Activated T-cell treated with anti-CD3 and anti-CD28 coated beads, Interleukin-2, amount 50 U/mL, for 24 hours (primary cell): ENCODE data around the gene KRTAP12-1.
"Not testable (repeated sequence)": the region's sequence is repeated elsewhere in the genome, so short reads cannot be mapped to it uniquely, and the experiment has no call there.

Experiments
- DNase-seq: peaks from one replicate; pipeline ENCODE4 v3.0.0-alpha.2; 2020
- H3K27ac Mint-ChIP-seq: 2 replicates; pipeline ENCODE4 v1.8.0; 2020; ENCODE audit warnings: mild to moderate bottlenecking, mixed read lengths
- H3K27me3 Mint-ChIP-seq: 2 replicates; pipeline ENCODE4 v1.8.0; 2020; ENCODE audit warnings: mixed read lengths
- H3K36me3 Mint-ChIP-seq: 2 replicates; pipeline ENCODE4 v1.8.0; 2020; ENCODE audit warnings: low read depth, mixed read lengths
- H3K4me1 Mint-ChIP-seq: 2 replicates; pipeline ENCODE4 v1.8.0; 2020; ENCODE audit warnings: low read depth, mixed read lengths
- H3K4me3 Mint-ChIP-seq: 2 replicates; pipeline ENCODE4 v1.8.0; 2020; ENCODE audit warnings: mild to moderate bottlenecking, moderate library complexity, mixed read lengths
- H3K9me3 Mint-ChIP-seq: 2 replicates; pipeline ENCODE4 v1.8.0; 2020; ENCODE audit warnings: mixed read lengths

The KRTAP12-1 gene

GRCh38 chr21:44697172-44697810 is 15.3 kb upstream of the KRTAP12-1 start, which contains the start of gene KRTAP10-12:
Gene KRTAP10-12 (plus strand): TSS chr21:44697172. CDS start chr21:44697202, 30 bp downstream.
- not testable (repeated sequence) for H3K4me1 Mint-ChIP-seq, H3K27ac Mint-ChIP-seq, DNase-seq, H3K36me3 Mint-ChIP-seq, H3K9me3 Mint-ChIP-seq, H3K4me3 Mint-ChIP-seq
- H3K27me3 Mint-ChIP-seq: peaks cover 49% of the 10 kb centered on the region

GRCh38 chr21:44696572-44696971 is 14.6 kb upstream of the KRTAP12-1 start:
- Mint-ChIP-seq H3K27me3 (peaks cover 44% of the 10 kb centered on the region), H3K4me1 (peaks cover 9% of the 10 kb centered on the region), H3K9me3 (peaks cover 10% of the 10 kb centered on the region), H3K36me3 (no peaks in the 10 kb centered on the region), H3K27ac (no peak overlapping the region), H3K4me3 (no peak overlapping the region)
- DNase-seq: no peak

- H3K9me3 Mint-ChIP-seq: peaks cover 10% of the 10 kb centered on the region
- H3K27ac Mint-ChIP-seq: no peak overlapping the region
- no peak for DNase-seq
- no peaks in the 10 kb centered on the region for H3K36me3 Mint-ChIP-seq
- peaks cover 34% of the 10 kb centered on the region for H3K27me3 Mint-ChIP-seq
- peaks cover 14% of the 10 kb centered on the region for H3K4me1 Mint-ChIP-seq
- H3K4me3 Mint-ChIP-seq: no peak overlapping the region
These were observed 13.7 kb upstream of the KRTAP12-1 start for GRCh38 chr21:44695641-44696040.

DNA sequence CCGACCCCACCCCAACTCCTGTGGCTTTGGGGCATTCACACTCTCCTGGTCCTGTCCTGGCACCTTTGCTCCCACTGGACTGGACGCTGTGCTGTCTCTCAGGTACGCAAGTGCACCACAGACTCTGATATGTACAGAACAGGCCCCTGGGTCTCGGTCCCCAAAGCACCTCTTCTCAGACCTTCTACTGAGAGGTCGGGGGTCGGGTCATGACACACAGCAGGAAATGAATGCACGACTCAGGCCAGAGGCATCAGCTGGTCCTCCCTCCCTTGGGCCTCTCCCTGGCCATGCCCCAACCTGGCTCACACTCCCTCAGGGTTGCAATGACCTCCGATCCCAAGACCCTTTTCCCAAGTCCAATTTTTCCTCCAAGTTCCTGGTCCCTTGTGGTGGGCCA is 13.2 kb upstream of the KRTAP12-1 start:
- peaks cover 31% of the 10 kb centered on the region for H3K27me3 Mint-ChIP-seq
- no peaks in the 10 kb centered on the region for H3K36me3 Mint-ChIP-seq
- no peak overlapping the region for H3K4me3 Mint-ChIP-seq
- peaks cover 14% of the 10 kb centered on the region for H3K4me1 Mint-ChIP-seq
- H3K27ac Mint-ChIP-seq: no peak overlapping the region
- DNase-seq: no peak
- peaks cover 10% of the 10 kb centered on the region for H3K9me3 Mint-ChIP-seq

DNA sequence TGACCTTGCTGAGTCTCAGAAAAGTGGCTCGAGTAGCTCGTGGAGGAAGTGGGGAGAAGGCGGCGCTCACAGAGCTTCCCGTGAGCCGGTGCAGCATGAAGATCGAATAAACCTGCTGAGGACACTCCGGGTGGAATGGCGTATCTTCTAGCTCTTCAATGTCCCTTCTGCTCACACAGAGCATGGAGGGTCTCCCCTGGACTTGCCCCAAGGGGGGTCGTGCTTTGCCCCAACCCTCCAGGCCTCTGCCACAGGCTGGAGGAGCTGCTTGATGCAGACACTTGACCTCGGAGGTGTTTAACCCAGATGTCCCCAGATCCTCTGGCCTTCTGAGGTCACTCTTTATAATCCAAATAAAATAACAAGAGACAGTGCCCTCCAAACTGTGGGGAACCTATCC is 12.8 kb upstream of the KRTAP12-1 start:
- H3K27me3 Mint-ChIP-seq: peaks cover 27% of the 10 kb centered on the region

DNA sequence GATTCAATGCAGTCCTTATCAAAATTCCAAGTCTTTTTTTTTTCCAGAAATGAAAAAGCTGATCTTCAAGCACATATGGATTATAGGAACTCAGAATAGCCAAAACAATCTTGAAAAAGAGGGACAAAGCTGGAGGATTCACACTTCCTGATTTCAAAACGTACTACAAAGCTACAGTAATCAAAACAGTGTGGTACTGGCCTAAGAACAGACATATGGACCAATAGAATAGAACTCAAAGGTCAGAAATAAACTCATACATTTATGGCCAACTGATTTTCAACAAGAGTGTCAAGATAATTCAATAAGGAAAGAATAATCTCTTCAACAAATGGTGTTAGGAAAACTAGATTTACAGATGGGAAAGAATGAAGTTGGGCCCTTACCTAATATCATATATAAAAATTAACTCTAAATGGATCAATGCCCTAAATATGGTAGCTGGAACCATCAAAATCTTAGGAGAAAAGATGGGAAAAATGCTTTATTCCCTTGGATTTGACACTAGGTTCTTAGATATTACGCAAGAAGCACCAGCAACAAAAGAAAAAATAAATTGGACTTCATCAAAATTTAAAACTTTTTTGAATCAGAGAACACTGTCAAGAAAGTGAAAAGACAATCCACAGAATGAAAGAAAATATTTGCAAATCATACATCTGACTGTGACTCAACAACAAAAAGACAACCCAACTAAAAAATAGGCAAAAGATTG is 11.0 kb upstream of the KRTAP12-1 start:
- no peak overlapping the region for H3K27ac Mint-ChIP-seq

More for the DNA sequence above, 12.8 kb upstream of the KRTAP12-1 start:
- Mint-ChIP-seq H3K36me3 (no peaks in the 10 kb centered on the region), H3K4me1 (peaks cover 14% of the 10 kb centered on the region), H3K9me3 (peaks cover 10% of the 10 kb centered on the region), H3K27ac (no peak overlapping the region), H3K4me3 (no peak overlapping the region)
- DNase-seq: no peak

DNA sequence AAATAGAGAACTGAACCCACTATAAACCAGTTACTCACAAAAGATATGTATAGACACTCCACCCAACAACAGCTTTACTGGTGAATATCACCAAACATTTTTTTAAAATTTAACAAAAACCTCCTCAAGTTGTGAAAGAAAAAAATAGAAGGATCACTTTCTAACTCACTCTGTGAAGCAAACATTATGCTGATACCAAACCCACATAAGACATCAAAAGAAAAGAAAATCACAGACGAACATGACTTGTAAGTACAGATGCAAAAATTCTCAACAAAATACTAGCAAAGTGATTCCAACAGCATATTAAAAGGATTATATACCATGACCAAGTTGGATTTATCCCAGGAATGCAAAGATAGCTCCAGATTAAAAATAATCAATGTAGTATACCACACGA is 9.7 kb upstream of the KRTAP12-1 start:
- DNase-seq: no peak
- H3K27ac Mint-ChIP-seq: no peak overlapping the region
- H3K9me3 Mint-ChIP-seq: peaks cover 10% of the 10 kb centered on the region
- H3K27me3 Mint-ChIP-seq: peaks cover 1% of the 10 kb centered on the region
- no peaks in the 10 kb centered on the region for H3K36me3 Mint-ChIP-seq
- H3K4me1 Mint-ChIP-seq: peaks cover 15% of the 10 kb centered on the region
- no peak overlapping the region for H3K4me3 Mint-ChIP-seq

More for the DNA sequence above, 11.0 kb upstream of the KRTAP12-1 start:
- Mint-ChIP-seq H3K4me3 (no peak overlapping the region), H3K27me3 (peaks cover 12% of the 10 kb centered on the region), H3K9me3 (peaks cover 10% of the 10 kb centered on the region), H3K4me1 (peaks cover 14% of the 10 kb centered on the region), H3K36me3 (no peaks in the 10 kb centered on the region)
- no peak for DNase-seq

- DNase-seq, H3K36me3 Mint-ChIP-seq, H3K27me3 Mint-ChIP-seq, H3K4me3 Mint-ChIP-seq, H3K27ac Mint-ChIP-seq: not testable (repeated sequence)
- H3K9me3 Mint-ChIP-seq: peaks cover 10% of the 10 kb centered on the region
- peaks cover 19% of the 10 kb centered on the region for H3K4me1 Mint-ChIP-seq
These were observed 7.8 kb upstream of the KRTAP12-1 start for GRCh38 chr21:44689740-44690139.

DNA sequence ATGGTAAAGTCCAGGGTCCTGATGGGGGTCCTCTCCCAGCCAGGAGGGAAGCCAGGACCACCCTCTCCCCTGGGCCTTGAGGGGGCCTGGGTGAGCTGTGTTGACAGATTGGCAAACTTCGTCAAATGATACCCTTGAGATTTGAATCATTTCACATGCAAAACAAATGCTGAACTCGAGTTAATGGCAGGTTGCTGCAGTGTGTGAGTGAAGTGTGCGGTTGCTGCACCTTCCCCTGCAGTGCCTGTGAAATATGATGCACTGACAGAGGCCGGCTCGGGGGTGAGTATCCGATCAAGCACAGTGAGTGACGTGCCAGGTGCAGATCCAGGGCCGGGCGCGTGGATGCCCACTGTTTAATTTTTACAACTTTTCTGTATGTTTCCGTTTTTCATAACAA is 5.7 kb upstream of the KRTAP12-1 start:
- Mint-ChIP-seq H3K4me3 (no peak overlapping the region), H3K36me3 (no peaks in the 10 kb centered on the region), H3K27me3 (peaks cover 7% of the 10 kb centered on the region), H3K27ac (no peak overlapping the region), H3K9me3 (peaks cover 4% of the 10 kb centered on the region), H3K4me1 (peaks cover 16% of the 10 kb centered on the region)
- DNase-seq: no peak

GRCh38 chr21:44686843-44687561 is 5.0 kb upstream of the KRTAP12-1 start:
- Mint-ChIP-seq H3K4me3 (no peak overlapping the region), H3K27ac (no peak overlapping the region), H3K9me3 (no peaks in the 10 kb centered on the region), H3K27me3 (peaks cover 7% of the 10 kb centered on the region), H3K36me3 (no peaks in the 10 kb centered on the region), H3K4me1 (peaks cover 16% of the 10 kb centered on the region)
- DNase-seq: no peak

DNA sequence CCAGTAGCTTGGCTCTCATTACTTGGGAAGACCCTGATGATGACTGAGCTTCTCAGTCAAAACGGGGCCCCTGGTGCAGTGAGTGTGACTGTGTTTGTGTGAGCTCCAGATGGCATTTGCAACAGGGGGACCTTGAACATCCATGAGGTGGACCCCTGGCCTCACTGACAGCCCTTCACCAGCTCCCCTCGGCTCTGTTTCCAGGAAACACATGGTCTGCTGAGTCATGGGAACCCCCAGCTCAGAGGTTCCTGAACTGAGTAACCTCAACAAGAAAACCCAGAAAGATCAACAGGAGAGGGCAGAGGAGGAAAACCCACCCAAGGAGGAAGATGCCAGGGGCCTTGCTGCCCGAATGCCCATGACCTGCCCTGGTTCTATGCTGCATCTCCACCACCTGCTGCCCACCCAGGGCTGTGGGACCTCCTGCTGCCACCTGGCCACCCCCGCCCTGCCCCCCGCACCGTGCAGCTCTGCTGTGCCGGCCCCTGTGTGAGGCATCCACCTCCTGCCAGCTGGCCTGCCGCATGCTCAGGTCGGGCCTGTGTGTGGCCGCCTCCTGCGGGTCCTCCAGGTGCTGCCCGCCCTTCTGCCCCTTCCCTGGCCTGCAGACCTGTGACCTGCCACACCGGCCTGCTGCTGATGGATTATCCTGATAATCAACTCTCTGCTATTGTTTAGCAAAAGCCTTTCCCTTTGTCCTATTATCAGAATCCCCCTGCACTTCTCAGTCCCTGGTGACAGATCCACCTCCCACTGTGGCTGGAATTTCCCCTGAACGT is 4.2 kb upstream of the KRTAP12-1 start:
- H3K4me3 Mint-ChIP-seq: no peak overlapping the region
- no peak overlapping the region for H3K27ac Mint-ChIP-seq
- H3K27me3 Mint-ChIP-seq: peaks cover 7% of the 10 kb centered on the region
- H3K36me3 Mint-ChIP-seq: no peaks in the 10 kb centered on the region
- H3K4me1 Mint-ChIP-seq: peaks cover 8% of the 10 kb centered on the region
- DNase-seq: no peak
- H3K9me3 Mint-ChIP-seq: no peaks in the 10 kb centered on the region

GRCh38 chr21:44685050-44685449 is 3.1 kb upstream of the KRTAP12-1 start:
- not testable (repeated sequence) for H3K9me3 Mint-ChIP-seq, DNase-seq, H3K27me3 Mint-ChIP-seq, H3K36me3 Mint-ChIP-seq, H3K27ac Mint-ChIP-seq, H3K4me3 Mint-ChIP-seq, H3K4me1 Mint-ChIP-seq

DNA sequence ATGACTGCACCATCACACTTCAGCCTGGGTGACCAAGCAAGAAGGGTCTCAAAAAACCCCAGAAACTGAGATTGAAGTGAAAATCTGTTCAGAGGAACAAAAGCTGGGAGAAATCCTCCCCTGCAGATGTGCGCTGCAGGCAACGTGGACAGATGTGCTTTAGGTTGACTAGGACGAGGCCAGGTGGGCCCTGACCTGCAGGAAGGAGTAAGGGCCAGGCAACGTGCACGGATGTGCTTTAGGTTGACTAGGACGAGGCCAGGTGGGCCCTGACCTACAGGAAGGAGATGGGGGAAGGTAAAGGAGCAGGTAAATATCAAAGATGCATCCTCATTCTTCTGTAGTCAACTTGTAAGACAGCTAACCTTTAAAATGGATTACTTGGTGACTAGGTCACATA is 2.5 kb upstream of the KRTAP12-1 start:
- Mint-ChIP-seq H3K4me1 (peaks cover 7% of the 10 kb centered on the region), H3K36me3 (no peaks in the 10 kb centered on the region), H3K9me3 (no peaks in the 10 kb centered on the region), H3K27ac (no peak overlapping the region), H3K4me3 (no peak overlapping the region), H3K27me3 (peaks cover 7% of the 10 kb centered on the region)
- DNase-seq: no peak

- no peak for DNase-seq
- peaks cover 7% of the 10 kb centered on the region for H3K4me1 Mint-ChIP-seq
- peaks cover 7% of the 10 kb centered on the region for H3K27me3 Mint-ChIP-seq
These were observed 2.1 kb upstream of the KRTAP12-1 start for GRCh38 chr21:44684077-44684476.

More at GRCh38 chr21:44684077-44684476, 2.1 kb upstream of the KRTAP12-1 start:
- no peaks in the 10 kb centered on the region for H3K9me3 Mint-ChIP-seq
- H3K27ac Mint-ChIP-seq: no peak overlapping the region
- H3K4me3 Mint-ChIP-seq: no peak overlapping the region
- no peaks in the 10 kb centered on the region for H3K36me3 Mint-ChIP-seq
